Mammary epithelial cell (primary cell): ENCODE measurements around the gene NMNAT3.

Experiments used
- EZH2 ChIP-seq: IDR thresholded peaks from 2 replicates; pipeline ENCODE4 v1.6.1; 2012; ENCODE audit warnings: low read length, inconsistent platforms, borderline replicate concordance
- TF ChIP-seq, protein P1 (sequence below), 2 donors: IDR thresholded peaks in 1 of 2; conservative IDR thresholded peaks in 1 of 2; 2 replicates each; pipeline ENCODE4 v1.5.1; 2011 to 2012; ENCODE audit warnings: inconsistent platforms in 2 of 2, low read length in 2 of 2, mild to moderate bottlenecking in 2 of 2, control low read depth in 1 of 2, low read depth in 1 of 2; ENCODE audit not compliant: insufficient read depth in 1 of 2; ENCODE audit errors: extremely low read depth in 1 of 2

DNA sequence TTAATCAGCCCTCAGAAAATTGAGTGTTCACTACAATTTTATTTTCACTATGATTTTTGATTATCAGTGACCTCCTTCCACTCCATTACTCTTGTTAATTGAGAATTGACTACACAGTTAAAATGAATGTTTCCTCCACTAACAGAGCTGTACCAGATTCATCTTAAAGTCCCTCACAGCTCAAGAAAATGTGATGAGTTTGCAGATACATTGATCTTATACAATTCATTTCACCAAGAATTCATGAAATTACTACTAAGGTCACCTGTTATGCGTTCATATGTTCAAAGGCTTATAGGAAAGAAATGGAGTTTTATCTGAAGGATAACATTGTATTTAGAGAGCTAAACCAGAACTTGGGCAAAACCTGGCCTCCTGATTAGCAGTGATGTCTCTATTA lies 17.5 kb downstream of the NMNAT3 start:
- TF ChIP-seq, protein P1, sequence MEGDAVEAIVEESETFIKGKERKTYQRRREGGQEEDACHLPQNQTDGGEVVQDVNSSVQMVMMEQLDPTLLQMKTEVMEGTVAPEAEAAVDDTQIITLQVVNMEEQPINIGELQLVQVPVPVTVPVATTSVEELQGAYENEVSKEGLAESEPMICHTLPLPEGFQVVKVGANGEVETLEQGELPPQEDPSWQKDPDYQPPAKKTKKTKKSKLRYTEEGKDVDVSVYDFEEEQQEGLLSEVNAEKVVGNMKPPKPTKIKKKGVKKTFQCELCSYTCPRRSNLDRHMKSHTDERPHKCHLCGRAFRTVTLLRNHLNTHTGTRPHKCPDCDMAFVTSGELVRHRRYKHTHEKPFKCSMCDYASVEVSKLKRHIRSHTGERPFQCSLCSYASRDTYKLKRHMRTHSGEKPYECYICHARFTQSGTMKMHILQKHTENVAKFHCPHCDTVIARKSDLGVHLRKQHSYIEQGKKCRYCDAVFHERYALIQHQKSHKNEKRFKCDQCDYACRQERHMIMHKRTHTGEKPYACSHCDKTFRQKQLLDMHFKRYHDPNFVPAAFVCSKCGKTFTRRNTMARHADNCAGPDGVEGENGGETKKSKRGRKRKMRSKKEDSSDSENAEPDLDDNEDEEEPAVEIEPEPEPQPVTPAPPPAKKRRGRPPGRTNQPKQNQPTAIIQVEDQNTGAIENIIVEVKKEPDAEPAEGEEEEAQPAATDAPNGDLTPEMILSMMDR (conservative IDR thresholded peaks at IDR 0.05 in 1 of 2, IDR thresholded peaks at IDR 0.05 in 1 of 2; ENCODE audit: extremely low read depth in 1 of 2, insufficient read depth in 1 of 2, low read depth in 1 of 2, low read length in 2 of 2): no peak
- no peak for TF ChIP-seq EZH2
